ENCODE measurements around the gene RBM10. TPM values are rescaled to one million over a fixed set of nuclear protein-coding genes. Genes with fewer than 3 reads are reported as not detected.

The RBM10 gene
- total RNA-seq, 1 donor from 2014 or later, result 61.9 TPM

- H3K27ac Mint-ChIP-seq, result peak within 1 kb of the TSS; percentile 99
- peak; percentile 97 for TF ChIP-seq CTCF (conservative IDR thresholded peaks at IDR 0.05)
- H3K4me3 Mint-ChIP-seq, result peak within 1 kb of the TSS; percentile 100
- no peaks in the 10 kb centered on the region for H3K27me3 Mint-ChIP-seq
- peaks cover 52% of the 10 kb centered on the region for H3K4me1 Mint-ChIP-seq (ENCODE audit: unreplicated experiment)
- DNase-seq (ENCODE audit: extremely low spot score, unreplicated experiment), result peak; percentile 97
- no peaks in the 10 kb centered on the region for H3K9me3 Mint-ChIP-seq
- H3K36me3 Mint-ChIP-seq, result peaks cover 30% of the 10 kb centered on the region
Observed at GRCh38 chrX:47193475-47194193, 48.6 kb downstream of the RBM10 start, which contains the start of gene UBA1. TSS of gene UBA1 (plus strand) at chrX:47193829. CDS start at chrX:47198803, 4,974 bp downstream.

- TF ChIP-seq CTCF (conservative IDR thresholded peaks at IDR 0.05), result no peak
- no peaks in the 10 kb centered on the region for H3K9me3 Mint-ChIP-seq
- peak overlapping the region; percentile 99 for H3K27ac Mint-ChIP-seq
- no peaks in the 10 kb centered on the region for H3K27me3 Mint-ChIP-seq
- peaks cover 34% of the 10 kb centered on the region for H3K36me3 Mint-ChIP-seq
- no peak for DNase-seq (ENCODE audit: extremely low spot score, unreplicated experiment)
- H3K4me3 Mint-ChIP-seq, result peak overlapping the region; percentile 100
- peaks cover 54% of the 10 kb centered on the region for H3K4me1 Mint-ChIP-seq (ENCODE audit: unreplicated experiment)
Observed at GRCh38 chrX:47194194-47194787, 49.3 kb downstream of the RBM10 start.

- Mint-ChIP-seq H3K36me3 (peaks cover 42% of the 10 kb centered on the region), H3K27me3 (no peaks in the 10 kb centered on the region), H3K27ac (peak overlapping the region; percentile 99), H3K4me1 (ENCODE audit: unreplicated experiment) (peaks cover 54% of the 10 kb centered on the region), H3K9me3 (no peaks in the 10 kb centered on the region), H3K4me3 (peak overlapping the region; percentile 100)
- no peak for TF ChIP-seq CTCF (conservative IDR thresholded peaks at IDR 0.05)
- no peak for DNase-seq (ENCODE audit: extremely low spot score, unreplicated experiment)
Observed at GRCh38 chrX:47196098-47196497, 51.1 kb downstream of the RBM10 start.

- Mint-ChIP-seq H3K4me1 (ENCODE audit: unreplicated experiment) (peaks cover 54% of the 10 kb centered on the region), H3K36me3 (peaks cover 55% of the 10 kb centered on the region), H3K27me3 (no peaks in the 10 kb centered on the region), H3K4me3 (peak overlapping the region; percentile 100), H3K27ac (peak overlapping the region; percentile 99), H3K9me3 (no peaks in the 10 kb centered on the region)
- no peak for TF ChIP-seq CTCF (conservative IDR thresholded peaks at IDR 0.05)
- no peak for DNase-seq (ENCODE audit: extremely low spot score, unreplicated experiment)
Observed at GRCh38 chrX:47197526-47197925, 52.5 kb downstream of the RBM10 start.

- Mint-ChIP-seq H3K36me3 (peaks cover 55% of the 10 kb centered on the region), H3K27me3 (no peaks in the 10 kb centered on the region), H3K9me3 (no peaks in the 10 kb centered on the region), H3K4me3 (peak overlapping the region; percentile 100), H3K4me1 (ENCODE audit: unreplicated experiment) (peaks cover 52% of the 10 kb centered on the region), H3K27ac (peak overlapping the region; percentile 99)
- no peak for DNase-seq (ENCODE audit: extremely low spot score, unreplicated experiment)
- TF ChIP-seq CTCF (conservative IDR thresholded peaks at IDR 0.05), result no peak
Observed at GRCh38 chrX:47198026-47198686, 53.1 kb downstream of the RBM10 start.

All from type B pancreatic cell (in vitro differentiated cells).